ENCODE results near the gene TAS2R10.

- TF ChIP-seq, protein P1, sequence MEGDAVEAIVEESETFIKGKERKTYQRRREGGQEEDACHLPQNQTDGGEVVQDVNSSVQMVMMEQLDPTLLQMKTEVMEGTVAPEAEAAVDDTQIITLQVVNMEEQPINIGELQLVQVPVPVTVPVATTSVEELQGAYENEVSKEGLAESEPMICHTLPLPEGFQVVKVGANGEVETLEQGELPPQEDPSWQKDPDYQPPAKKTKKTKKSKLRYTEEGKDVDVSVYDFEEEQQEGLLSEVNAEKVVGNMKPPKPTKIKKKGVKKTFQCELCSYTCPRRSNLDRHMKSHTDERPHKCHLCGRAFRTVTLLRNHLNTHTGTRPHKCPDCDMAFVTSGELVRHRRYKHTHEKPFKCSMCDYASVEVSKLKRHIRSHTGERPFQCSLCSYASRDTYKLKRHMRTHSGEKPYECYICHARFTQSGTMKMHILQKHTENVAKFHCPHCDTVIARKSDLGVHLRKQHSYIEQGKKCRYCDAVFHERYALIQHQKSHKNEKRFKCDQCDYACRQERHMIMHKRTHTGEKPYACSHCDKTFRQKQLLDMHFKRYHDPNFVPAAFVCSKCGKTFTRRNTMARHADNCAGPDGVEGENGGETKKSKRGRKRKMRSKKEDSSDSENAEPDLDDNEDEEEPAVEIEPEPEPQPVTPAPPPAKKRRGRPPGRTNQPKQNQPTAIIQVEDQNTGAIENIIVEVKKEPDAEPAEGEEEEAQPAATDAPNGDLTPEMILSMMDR (conservative IDR thresholded peaks at IDR 0.05), result no peak
- TF ChIP-seq EZH2 (IDR thresholded peaks at IDR 0.05; ENCODE audit: low read depth), result no peak
Measured at GRCh38 chr12:10861366-10861765, 35.2 kb upstream of the TAS2R10 start.

Measured in PC-9 (cell line).